Tibial nerve (tissue), 4 donors: ENCODE results near the gene FIP1L1. TPM values are rescaled to one million over a fixed set of nuclear protein-coding genes. Genes with fewer than 3 reads are reported as not detected.

ENCODE experiments used
- DNase-seq, 2 donors: peaks; one replicate each; pipeline ENCODE4 v3.0.0-alpha.2; 2019; ENCODE audit warnings: low spot score in 2 of 2
- H3K27ac ChIP-seq, 4 donors: fragments of 200-600 bp; sonication (generic) in 3 of 4; one replicate each; pipeline ENCODE4 v1.5.1; 2017 to 2019; ENCODE audit warnings: mild to moderate bottlenecking in 1 of 4
- H3K27me3 ChIP-seq, 2 donors: fragments of 200-600 bp; sonication (generic) in 1 of 2; one replicate each; pipeline versions ENCODE4 v1.5.1 to v1.6.0; 2017 to 2019
- H3K36me3 ChIP-seq, 3 donors: fragments of 200-600 bp; sonication (generic); one replicate each; pipeline ENCODE4 v1.5.1; 2018 to 2019
- H3K4me1 ChIP-seq, 4 donors: fragments of 200-600 bp; sonication (generic) in 3 of 4; one replicate each; pipeline ENCODE4 v1.5.1; 2017 to 2019
- H3K4me3 ChIP-seq, 4 donors: fragments of 200-600 bp; sonication (generic) in 3 of 4; one replicate each; pipeline ENCODE4 v1.5.1; 2017 to 2019; ENCODE audit warnings: mild to moderate bottlenecking in 1 of 4, moderate library complexity in 1 of 4
- H3K9me3 ChIP-seq, 4 donors: fragments of 200-600 bp; sonication (generic) in 3 of 4; one replicate each; pipeline ENCODE4 v1.5.1; 2017 to 2019
- CTCF ChIP-seq, 5 experiments: fragments of 200-600 bp in 3 of 5; fragments of 450-650 bp in 2 of 5; sonication (generic) in 3 of 5; IDR thresholded peaks; one replicate each; pipeline ENCODE4 v1.5.1; 2016 to 2019; ENCODE audit warnings: antibody characterized with exemption in 5 of 5, mild to moderate bottlenecking in 3 of 5, moderate library complexity in 2 of 5
- EP300 ChIP-seq, 2 donors: sonication (generic); formaldehyde crosslinking; IDR thresholded peaks; one replicate each; pipeline ENCODE4 v1.6.1; 2017; ENCODE audit warnings: antibody characterized with exemption in 2 of 2, mild to moderate bottlenecking in 1 of 2
- POLR2A ChIP-seq, 2 donors: fragments of 450-650 bp; IDR thresholded peaks; one replicate each; pipeline ENCODE4 v1.6.1; 2017; ENCODE audit warnings: antibody characterized with exemption in 2 of 2, mild to moderate bottlenecking in 2 of 2, moderate library complexity in 2 of 2
- WGBS, 2 donors: methylation state at CpG; one replicate each; pipeline ENCODE4 v1.1.5; 2018; 5-methylcytosine and 5-hydroxymethylcytosine counted together
- total RNA-seq, 4 donors: library from RNA; depleted of rRNA; stranded (reverse); fragments of >200 nt; gene quantifications; one replicate each; pipeline ENCODE4 v1.1.0, GENCODE V29; 2016

FIP1L1 gene
- total RNA-seq, 4 donors from 2014 or later = 43.2 to 56.4 (median 51.8) TPM

- WGBS, 2 donors = 79 to 80% methylated on average over 4 of the region's 4 CpGs
- no peaks in the 10 kb centered on the region for H3K27me3 ChIP-seq
- H3K4me3 ChIP-seq = no peak overlapping the region
- DNase-seq = no peak
- peaks cover 0 to 24% (median 0%) of the 10 kb centered on the region in 3 donors for H3K36me3 ChIP-seq
- no peak overlapping the region for H3K27ac ChIP-seq
- H3K4me1 ChIP-seq = peaks cover 0 to 9% (median 0%) of the 10 kb centered on the region in 4 donors
- TF ChIP-seq CTCF (IDR thresholded peaks at IDR 0.05) = no peak
- no peak for TF ChIP-seq EP300 (IDR thresholded peaks at IDR 0.05)
- TF ChIP-seq POLR2A (IDR thresholded peaks at IDR 0.05) = no peak
- H3K9me3 ChIP-seq = peaks cover 0 to 6% (median 0%) of the 10 kb centered on the region in 4 donors
Observed at GRCh38 chr4:53349091-53349491, 28.4 kb upstream of the FIP1L1 start.

- DNase-seq = no peak
- peaks cover 0 to 26% (median 0%) of the 10 kb centered on the region in 3 donors for H3K36me3 ChIP-seq
- no peaks in the 10 kb centered on the region for H3K27me3 ChIP-seq
- WGBS, 2 donors = 95 to 97% methylated on average over 30 to 32 of the region's 32 CpGs
- H3K4me1 ChIP-seq = no peaks in the 10 kb centered on the region
- TF ChIP-seq EP300 (IDR thresholded peaks at IDR 0.05) (no peak), POLR2A (IDR thresholded peaks at IDR 0.05) (no peak), CTCF (IDR thresholded peaks at IDR 0.05) (no peak)
- H3K4me3 ChIP-seq = no peak overlapping the region
- no peak overlapping the region for H3K27ac ChIP-seq
- H3K9me3 ChIP-seq = no peaks in the 10 kb centered on the region
Observed at GRCh38 chr4:53354012-53354722, 23.3 kb upstream of the FIP1L1 start.

- DNase-seq = no peak
- Histone ChIP-seq H3K27me3 (no peaks in the 10 kb centered on the region), H3K9me3 (no peaks in the 10 kb centered on the region), H3K4me3 (no peak overlapping the region), H3K4me1 (no peaks in the 10 kb centered on the region), H3K36me3 (peaks cover 0 to 22% (median 0%) of the 10 kb centered on the region in 3 donors), H3K27ac (no peak overlapping the region)
- TF ChIP-seq POLR2A (IDR thresholded peaks at IDR 0.05) (no peak), CTCF (IDR thresholded peaks at IDR 0.05) (no peak), EP300 (IDR thresholded peaks at IDR 0.05) (no peak)
Observed at GRCh38 chr4:53355930-53356521, 21.4 kb upstream of the FIP1L1 start.

- Histone ChIP-seq H3K4me1 (peaks cover 0 to 43% (median 20%) of the 10 kb centered on the region in 4 donors), H3K36me3 (no peaks in the 10 kb centered on the region), H3K4me3 (no peak overlapping the region), H3K9me3 (no peaks in the 10 kb centered on the region), H3K27me3 (no peaks in the 10 kb centered on the region), H3K27ac (no peak overlapping the region)
- 87 to 88% methylated on average over 3 of the region's 3 CpGs for WGBS, 2 donors
- TF ChIP-seq EP300 (IDR thresholded peaks at IDR 0.05) (no peak), POLR2A (IDR thresholded peaks at IDR 0.05) (no peak), CTCF (IDR thresholded peaks at IDR 0.05) (no peak)
- DNase-seq = no peak
Observed at GRCh38 chr4:53361451-53361850, 16.0 kb upstream of the FIP1L1 start.

- no peak overlapping the region for H3K4me3 ChIP-seq
- H3K27ac ChIP-seq = no peak overlapping the region
- no peaks in the 10 kb centered on the region for H3K36me3 ChIP-seq
- WGBS, 2 donors = 93 to 100% methylated on average over 1 of the region's 1 CpG
- H3K9me3 ChIP-seq = no peaks in the 10 kb centered on the region
- DNase-seq = no peak
- H3K27me3 ChIP-seq = no peaks in the 10 kb centered on the region
- H3K4me1 ChIP-seq = peaks cover 0 to 47% (median 20%) of the 10 kb centered on the region in 4 donors
- TF ChIP-seq EP300 (IDR thresholded peaks at IDR 0.05) (no peak), CTCF (IDR thresholded peaks at IDR 0.05) (no peak), POLR2A (IDR thresholded peaks at IDR 0.05) (no peak)
Observed at GRCh38 chr4:53362093-53362492, 15.3 kb upstream of the FIP1L1 start.
